ENCODE measurements around the gene ITLN1.
"Not testable (repeated sequence)": the region's sequence is repeated elsewhere in the genome, so short reads cannot be mapped to it uniquely, and the experiment has no call there.

The ITLN1 gene
- total RNA-seq = 0 reads per million in 4 experiments

- no peak for DNase-seq
Observed at GRCh38 chr1:160885042-160885441, at the start of gene ITLN1. Gene ITLN1, minus strand, starts transcription at chr1:160885180. Its CDS starts 303 bp downstream, at chr1:160884877.

GRCh38 chr1:160933305-160933704 is 48.3 kb upstream of the ITLN1 start:
- DNase-seq = not testable (repeated sequence)

- no peak for DNase-seq
Observed at GRCh38 chr1:160925652-160926244, 40.8 kb upstream of the ITLN1 start.

- DNase-seq = no peak
Observed at GRCh38 chr1:160924791-160925651, 40.0 kb upstream of the ITLN1 start.

- no peak for DNase-seq
Observed at GRCh38 chr1:160916666-160917065, 31.7 kb upstream of the ITLN1 start.

DNA sequence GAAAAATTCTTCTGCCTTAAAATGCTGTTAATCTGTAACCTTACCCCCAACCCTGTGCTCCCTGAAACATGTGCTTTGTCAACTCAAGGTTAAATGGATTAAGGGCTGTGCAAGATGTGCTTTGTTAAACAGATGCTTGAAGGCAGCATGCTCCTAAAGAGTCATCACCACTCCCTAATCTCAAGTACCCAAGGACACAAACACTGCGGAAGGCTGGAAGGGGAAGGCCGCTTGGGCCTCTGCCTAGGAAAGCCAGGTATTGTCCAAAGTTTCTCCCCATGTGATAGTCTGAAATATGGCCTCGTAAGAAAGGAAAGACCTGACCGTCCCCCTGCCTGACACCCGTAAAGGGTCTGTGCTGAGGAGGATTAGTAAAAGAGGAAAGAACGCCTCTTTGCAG is 28.2 kb upstream of the ITLN1 start:
- not testable (repeated sequence) for DNase-seq

GRCh38 chr1:160911925-160912324 is 26.9 kb upstream of the ITLN1 start:
- DNase-seq = no peak

- DNase-seq = no peak
Observed at GRCh38 chr1:160911441-160911840, 26.5 kb upstream of the ITLN1 start.

- no peak for DNase-seq
Observed at GRCh38 chr1:160910170-160910750, 25.3 kb upstream of the ITLN1 start.

DNA sequence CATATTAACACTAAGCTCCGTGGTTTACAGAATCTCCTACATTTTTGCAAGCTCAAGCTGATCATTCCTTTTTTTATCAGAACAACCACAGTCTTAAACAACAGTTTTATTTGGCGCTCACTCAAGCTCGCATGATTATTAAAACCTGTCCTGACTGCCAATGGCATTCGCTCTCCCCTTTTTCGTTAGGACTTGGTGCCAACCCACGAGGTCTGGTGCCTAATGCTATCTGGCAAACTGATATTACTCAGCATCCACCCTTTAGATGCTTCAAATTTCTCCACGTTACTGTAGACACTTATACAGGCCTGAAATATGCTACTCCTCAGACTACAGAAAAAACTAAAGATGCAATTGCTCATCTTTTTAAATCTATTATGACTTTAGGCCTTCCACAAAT is 23.0 kb upstream of the ITLN1 start:
- DNase-seq = no peak

DNA sequence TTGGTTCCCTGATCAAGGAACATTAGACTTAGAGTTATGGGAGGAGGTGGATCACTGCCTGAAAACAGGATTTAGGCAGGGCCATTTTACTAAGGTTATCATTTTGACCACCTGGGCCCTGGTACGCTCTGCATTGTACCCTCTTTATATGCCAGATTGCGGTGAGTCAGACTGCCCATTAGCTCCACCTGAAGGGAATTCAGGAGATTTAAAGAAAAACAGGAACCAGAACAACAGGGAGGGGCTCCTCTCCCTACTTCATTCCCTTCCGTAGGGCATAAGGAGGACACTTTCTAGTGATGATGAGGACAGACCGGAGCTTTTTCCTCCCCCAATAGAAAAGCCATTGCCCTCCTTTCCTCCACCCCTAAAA is 20.6 kb upstream of the ITLN1 start:
- DNase-seq = no peak

DNA sequence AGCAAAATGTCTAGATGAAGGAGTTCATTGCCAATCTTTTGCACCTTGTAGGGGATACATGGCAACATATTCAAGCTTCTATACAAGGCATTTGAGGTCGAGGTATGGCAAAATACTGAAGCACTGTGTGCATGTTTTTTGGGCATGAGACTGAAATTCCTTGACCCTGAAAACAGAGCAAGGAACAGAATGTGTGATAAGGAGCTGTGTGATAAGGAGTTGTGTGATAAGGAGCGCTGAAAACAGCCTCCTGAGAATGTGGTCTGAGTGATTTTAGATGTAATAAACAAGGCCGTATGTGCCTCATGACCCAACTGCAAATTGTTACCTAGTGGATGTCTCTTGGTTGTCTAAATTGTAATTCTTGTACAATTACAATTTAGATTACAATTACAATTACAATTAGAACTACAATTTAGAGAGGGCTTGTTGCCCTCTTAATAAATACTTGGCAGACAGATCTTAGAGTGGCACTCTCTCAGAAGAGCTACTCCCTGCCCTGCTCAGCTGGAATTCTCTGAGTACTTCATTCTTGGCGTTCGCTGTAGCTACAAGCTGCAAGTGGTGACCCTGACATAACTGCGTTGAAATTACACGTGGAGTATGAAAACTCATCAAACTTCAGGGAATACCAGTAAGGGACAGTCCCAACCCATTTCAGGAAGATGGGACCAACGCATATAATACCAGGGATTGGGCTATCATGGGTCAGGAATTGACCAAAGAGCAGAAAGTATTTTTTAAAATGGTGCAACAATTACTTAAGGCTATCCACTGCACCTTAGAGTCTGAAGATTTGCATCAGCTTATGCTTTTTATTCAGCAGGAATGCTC is 20.0 kb upstream of the ITLN1 start:
- DNase-seq = no peak

DNA sequence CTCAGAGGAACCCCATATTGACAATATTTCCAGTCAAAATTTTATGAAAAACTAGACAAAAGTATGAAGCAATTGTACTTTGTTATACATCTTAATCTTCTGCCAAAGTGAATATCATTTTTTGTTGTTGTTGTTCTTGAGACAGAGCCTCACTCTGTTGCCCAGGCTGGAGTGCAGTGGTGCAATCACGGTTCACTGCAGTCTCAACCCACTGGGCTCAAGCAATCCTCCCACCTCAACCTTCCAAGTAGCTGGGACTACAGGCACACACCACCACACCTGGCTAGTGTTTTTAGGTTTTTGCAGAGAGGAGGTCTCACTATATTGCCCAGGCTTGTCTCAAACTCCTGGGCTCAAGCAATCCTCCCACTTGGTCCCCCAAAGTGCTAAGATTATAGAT is 17.3 kb upstream of the ITLN1 start:
- not testable (repeated sequence) for DNase-seq

GRCh38 chr1:160901768-160902167 is 16.8 kb upstream of the ITLN1 start:
- DNase-seq = no peak

- DNase-seq = not testable (repeated sequence)
Observed at GRCh38 chr1:160900683-160901082, 15.7 kb upstream of the ITLN1 start.

- DNase-seq = not testable (repeated sequence)
Observed at GRCh38 chr1:160894368-160895135, 9.6 kb upstream of the ITLN1 start.

DNA sequence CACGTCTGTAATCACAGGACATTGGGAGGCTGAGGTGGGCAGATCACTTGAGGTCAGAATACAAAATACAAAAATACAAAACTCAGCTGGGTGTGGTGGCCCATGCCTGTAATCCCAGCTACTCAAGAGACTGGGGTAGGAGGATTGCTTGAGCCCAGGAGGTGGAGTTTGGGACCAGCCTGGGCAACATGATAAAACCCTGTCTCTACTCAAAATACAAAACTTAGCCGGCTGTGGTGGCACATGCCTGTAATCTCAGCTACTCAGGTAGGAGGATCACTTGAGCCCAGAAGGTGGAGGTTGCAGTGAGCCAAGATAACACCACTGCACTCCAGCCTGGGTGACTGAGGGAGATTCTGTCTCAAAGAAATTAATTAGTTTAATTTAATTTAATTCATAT is 6.5 kb upstream of the ITLN1 start:
- DNase-seq = no peak

GRCh38 chr1:160888926-160889325 is 3.9 kb upstream of the ITLN1 start:
- no peak for DNase-seq

DNA sequence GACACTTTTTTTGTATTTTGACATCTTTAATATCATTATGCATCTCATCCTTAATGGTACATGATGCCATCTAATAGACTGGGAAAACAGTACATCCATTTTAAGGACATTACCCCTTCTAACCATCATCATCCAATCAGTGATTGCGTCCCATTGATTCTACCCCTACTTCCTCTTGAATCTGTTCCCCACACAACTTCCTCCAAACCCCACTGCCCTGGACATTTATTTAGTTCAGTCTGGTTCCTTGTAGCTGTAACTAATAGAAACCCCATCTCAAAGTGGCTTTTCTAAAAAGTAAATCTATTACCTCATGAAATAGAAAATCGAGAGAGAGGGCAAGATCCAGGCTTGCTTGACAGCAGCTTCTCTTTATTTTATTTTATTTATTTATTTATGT is 2.1 kb upstream of the ITLN1 start:
- DNase-seq = no peak

GRCh38 chr1:160884579-160884978 is 401 bp downstream of the ITLN1 start:
- no peak for DNase-seq

GRCh38 chr1:160883581-160884513 is 1.1 kb downstream of the ITLN1 start:
- no peak for DNase-seq
